T47D (cell line): ENCODE measurements around the gene MSANTD2.

Source experiments
- DNase-seq, 2 experiments: peaks; one replicate each; pipeline versions ENCODE4 v3.0.0 to v3.0.0-alpha.2; 2011 to 2012; ENCODE audit warnings: low read depth in 1 of 2, low spot score in 1 of 2
- JUND ChIP-seq: IDR thresholded peaks from 2 replicates; pipeline ENCODE4 v1.6.1; 2012; ENCODE audit warnings: low read depth
- in situ Hi-C: cut with HindIII; loops from 2 replicates; pipeline ENCODE4 v1.10.0; 2016; ENCODE audit warnings: low sequenced_read_pairs, low pct_unique_long_range_greater_than_20kb

The MSANTD2 gene

DNA sequence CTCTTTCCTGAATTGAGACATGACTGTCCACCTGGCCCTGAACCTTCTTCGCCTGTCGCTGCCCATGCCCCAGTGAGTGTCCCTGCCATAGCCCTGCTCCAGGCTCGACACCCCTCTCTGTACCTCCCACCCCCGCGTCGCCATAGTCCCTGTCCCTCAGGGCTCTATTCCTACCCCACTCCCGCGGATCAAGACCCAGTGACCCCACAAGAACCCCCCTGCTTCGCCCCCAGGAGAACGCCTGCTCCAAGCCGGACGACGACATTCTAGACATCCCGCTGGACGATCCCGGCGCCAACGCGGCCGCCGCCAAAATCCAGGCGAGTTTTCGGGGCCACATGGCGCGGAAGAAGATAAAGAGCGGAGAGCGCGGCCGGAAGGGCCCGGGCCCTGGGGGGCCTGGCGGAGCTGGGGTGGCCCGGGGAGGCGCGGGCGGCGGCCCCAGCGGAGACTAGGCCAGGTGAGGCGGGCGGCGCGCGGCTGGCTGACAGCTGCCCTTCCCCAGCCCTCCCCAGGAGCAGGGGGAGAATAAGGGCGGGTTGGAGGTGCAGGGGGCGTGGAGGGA lies 54.9 kb downstream of the MSANTD2 start:
- in situ Hi-C loops, result no loop called here
- no peak for TF ChIP-seq JUND
- DNase-seq, result no peak

DNA sequence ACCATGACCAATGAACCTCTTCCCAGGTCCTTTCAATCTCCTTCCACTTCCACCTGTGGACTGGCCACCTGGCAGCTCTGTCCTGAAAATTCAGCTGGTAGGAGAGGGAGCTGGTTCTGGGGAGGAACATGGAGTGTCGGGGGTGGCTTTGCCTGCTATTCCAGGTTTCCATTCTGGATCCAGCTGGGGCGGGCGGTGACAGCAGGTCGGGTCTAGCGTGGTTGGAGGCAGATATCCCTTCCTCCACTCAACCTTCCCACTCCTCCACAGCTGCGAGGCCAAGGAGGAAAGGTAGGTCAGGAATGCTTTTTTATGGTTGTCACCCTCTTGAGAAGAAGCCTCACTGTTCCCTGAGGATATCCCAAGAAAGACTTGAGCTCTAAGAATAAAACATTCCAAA lies 57.2 kb downstream of the MSANTD2 start:
- no peak for TF ChIP-seq JUND
- in situ Hi-C loops, result no loop called here
- no peak for DNase-seq

DNA sequence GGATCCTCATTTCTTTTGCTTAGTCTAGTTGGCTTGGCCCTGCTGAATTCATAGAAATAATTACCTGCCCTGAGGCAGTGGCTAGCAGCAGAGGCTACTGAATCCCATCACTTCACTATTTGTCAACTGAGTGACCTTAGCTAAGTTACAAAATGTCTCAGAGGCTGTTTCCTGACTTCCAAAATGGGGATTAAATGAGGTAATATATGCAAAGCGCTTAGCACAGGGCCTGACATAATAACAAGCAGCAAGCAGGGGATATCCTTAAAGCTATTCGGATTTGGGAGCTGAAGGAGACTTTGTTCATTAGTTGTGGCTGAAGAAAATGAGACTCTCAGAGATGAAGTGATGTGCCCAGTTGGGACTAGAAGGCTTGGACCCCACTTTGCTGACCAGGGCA lies 57.7 kb downstream of the MSANTD2 start:
- TF ChIP-seq JUND, result no peak
- DNase-seq, result no peak
- in situ Hi-C loops, result no loop called here

DNA sequence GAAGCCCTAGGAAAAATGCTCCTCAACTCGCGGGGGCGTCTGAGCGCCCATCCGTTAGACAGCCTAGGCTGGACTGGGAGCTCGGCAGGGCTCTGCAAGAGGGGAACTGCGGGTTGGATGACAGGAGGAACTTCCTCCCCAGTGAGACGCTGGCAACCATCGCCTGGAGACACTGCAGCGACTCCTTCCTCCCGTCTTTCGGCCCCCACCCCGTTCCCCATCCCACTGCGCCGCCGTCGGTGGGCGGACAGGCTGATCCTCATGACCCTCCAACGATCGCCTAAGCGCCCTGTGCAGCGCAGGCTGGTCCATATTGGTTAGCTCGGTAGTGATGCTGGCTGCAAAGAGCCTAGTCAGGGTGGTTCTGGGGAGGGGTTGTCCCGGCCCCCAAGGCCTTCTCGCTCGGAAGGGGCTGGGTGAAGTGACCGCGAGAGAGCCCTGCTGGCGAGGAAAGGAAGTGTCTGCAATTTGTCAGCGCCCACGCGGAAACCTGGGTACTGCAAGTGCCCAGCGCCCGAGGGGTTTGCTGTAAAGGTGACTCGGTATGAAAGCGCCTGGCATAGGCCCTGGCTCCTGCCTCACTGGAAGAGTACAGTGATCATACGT lies 59.8 kb downstream of the MSANTD2 start:
- in situ Hi-C loops, result no loop called here

DNA sequence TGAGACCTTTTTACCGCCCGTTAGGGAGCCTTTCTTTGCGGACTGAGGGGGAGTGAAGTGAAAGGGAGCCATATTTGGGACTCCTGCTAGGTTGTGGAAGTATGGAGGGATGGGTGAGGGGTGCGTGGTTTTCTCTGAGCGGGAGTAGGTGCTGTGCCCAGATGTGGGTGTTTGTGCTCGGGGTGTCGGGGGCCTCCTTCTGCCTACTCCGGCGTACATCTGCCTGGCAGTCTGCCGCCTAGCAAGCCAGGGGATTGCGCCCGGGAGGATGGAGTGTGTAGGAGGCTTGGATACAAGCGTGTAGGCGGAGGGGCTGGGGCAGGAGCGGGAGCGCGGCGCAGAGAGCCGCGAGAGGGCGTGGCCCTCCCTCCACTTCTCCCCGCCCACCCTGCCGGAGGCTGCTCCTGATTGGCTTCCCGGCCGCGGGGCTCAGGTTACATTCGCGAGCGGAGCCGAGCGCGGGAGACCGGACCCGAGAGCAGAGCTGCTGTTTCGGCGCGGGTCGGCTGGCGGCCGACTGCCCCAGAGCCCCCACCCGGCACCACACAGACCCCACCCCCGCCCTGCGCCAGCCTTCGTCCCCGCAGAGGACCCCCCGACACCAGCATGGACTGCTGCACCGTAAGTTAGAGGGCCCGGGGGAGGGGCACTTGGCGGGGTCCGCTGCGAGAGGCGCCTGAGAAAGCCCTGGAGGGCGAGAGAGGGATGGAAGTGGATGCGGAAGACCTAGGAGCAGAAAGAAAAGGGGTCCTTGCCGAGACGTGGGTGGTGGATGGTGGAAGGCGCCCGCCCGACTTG lies 60.5 kb downstream of the MSANTD2 start, which contains the start of gene NRGN:
NRGN (plus strand) TSS at position 464 of the 798 bp plus-strand sequence; CDS start at position 607, 143 bp downstream.
- peak; percentile 97 to 100 for DNase-seq
- in situ Hi-C loops, result no loop called here
- no peak for TF ChIP-seq JUND

More for the DNA sequence above, 59.8 kb downstream of the MSANTD2 start:
- peak; percentile 84 to 96 for DNase-seq
- no peak for TF ChIP-seq JUND

DNA sequence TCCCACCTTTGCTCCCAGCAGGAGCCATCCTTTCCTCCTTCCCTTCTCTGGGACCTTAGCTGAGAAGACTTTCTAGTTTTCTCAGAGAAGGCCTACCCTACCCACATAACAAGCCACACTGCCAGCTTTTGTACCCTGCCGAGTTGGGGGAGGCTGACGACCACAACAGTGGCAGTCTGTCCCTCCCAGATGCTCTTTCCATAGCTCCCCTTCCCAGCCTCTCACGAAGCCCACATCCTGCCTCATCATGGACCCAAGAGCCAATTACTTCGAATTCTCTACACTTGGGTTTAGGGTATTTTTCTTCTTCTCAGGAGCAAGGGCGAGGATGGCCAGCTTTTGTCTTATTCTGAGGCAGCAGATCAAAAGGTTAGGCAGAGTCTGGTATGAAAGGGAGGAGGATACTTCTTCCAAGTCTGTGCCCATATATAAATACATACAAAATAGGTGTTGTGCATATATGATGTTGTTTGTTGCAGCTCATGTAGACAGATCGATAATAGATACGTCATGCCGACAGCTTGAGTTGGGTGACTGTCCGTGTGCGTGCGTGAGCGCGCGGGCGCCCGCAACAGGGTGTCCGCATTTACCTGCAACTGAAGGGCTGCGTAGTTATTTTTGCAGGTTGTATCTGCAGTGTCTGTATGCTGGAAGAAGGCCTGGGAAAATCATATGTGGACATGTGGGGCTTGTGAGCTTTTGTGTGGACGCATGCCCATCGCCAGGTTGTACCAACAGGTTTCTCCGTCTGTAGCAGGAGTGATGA lies 61.3 kb downstream of the MSANTD2 start:
- no peak for DNase-seq
- in situ Hi-C loops, result no loop called here
- TF ChIP-seq JUND, result no peak

DNA sequence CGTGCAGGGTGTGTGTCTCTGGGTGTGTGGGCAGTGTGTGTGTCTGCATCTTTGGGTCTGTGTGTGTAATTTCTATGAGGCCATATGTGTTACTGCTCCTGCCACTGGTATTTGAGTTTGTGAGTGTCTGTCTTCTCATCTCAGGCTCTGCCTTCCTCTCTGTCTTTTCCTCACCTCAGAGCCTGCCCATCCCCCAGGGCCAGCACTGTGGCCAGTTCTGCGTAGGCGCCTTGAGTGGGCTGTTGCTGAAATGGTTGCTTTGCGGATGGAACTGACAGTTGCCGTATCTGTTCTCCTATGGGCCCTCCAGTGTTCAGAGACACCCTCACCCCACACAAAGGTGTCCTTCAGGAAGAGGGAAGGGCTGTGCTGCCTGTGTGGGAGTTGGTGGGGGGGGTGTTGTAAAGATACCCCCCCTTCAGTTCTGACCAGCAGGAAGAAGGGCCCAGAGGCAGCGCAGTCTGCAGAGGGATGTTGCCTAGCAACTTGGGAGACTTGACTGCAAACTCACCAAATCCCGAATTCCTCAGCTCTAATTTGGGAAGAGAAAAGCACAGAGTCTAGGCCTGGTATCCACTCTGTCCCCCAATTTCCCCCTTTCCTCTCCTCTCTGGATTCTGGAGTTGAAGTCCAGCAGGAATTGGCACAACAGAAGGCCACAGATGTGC lies 62.4 kb downstream of the MSANTD2 start:
- in situ Hi-C loops, result no loop called here

DNA sequence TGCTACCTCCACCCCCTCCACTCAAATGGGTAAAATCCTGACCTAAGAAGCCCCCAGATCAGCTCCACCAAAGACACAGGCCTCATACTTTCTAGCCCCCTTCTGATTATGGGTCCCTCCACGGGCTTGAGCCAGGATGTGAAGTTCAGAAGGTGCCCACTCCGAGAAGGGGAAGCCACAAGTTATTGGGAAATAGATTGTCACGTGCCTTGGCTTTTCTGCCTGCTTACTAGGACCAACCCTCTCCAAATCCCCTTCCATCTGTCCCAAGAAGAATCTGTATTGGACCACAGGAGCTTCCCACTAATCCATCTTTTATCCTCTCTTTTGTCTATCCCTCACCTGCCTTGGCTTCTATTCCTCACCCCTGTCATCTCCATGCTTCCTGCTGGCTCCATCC lies 63.5 kb downstream of the MSANTD2 start:
- in situ Hi-C loops, result no loop called here
- no peak for DNase-seq
- TF ChIP-seq JUND, result no peak

More for the DNA sequence above, 62.4 kb downstream of the MSANTD2 start:
- TF ChIP-seq JUND, result no peak
- no peak for DNase-seq

DNA sequence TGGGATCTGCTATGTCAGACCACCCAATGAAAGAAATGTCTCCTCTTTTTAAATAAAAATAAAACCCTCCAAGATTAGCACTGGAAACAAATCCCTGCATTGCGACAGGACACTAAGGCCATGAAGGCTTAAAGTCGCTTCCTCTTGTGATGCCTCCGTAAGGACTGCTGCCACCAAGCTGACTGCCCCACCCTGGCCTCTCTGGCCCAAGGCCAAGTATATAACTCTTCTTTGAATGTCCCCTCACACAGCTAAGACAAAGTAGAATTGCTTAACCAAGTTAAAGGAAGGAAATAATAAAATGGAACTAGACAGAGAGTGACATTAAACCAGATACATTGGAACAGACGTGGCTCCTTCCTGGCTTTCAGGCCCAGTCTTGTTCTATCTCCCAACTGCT lies 68.0 kb downstream of the MSANTD2 start:
- DNase-seq, result no peak
- TF ChIP-seq JUND, result no peak
- in situ Hi-C loops, result no loop called here

DNA sequence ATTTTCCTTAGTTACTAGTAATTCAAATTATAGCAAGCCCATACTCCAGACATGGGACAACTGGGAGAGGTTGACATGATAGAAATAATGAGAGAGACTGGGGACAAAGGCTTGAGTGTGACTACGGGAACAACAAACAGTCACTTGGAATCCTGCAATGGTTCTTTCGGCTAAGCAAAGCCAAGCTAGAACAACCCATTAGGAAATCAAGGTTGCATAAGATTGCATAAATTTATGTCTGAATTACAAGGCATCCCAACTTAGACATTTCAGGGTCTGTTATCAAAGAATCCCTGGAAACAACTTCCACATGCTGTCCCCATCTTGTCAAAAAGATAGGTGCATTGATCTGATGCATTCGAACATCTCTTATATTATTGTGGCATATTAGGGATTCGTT lies 70.6 kb downstream of the MSANTD2 start:
- in situ Hi-C loops, result no loop called here
- TF ChIP-seq JUND, result no peak
- DNase-seq, result no peak

DNA sequence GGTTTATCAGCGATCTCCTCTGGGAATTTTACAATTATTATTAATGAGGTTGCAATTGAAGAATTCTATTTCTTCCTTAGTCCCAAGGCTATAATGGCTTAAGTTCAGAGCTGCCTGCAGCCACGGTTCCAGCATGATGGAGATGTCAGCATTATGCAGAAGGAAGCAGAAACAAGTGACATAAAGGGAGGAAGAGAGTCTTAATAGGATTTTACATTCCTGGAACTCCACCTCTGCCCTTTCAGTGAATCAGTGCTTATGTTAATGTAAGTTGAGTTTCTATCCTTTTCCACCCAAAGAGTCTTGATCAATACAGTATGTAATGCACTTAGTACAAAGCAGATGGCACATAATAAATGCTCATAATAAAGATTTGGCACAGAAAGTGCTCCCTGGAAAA lies 72.1 kb downstream of the MSANTD2 start:
- in situ Hi-C loops, result no loop called here
- no peak for DNase-seq
- no peak for TF ChIP-seq JUND

DNA sequence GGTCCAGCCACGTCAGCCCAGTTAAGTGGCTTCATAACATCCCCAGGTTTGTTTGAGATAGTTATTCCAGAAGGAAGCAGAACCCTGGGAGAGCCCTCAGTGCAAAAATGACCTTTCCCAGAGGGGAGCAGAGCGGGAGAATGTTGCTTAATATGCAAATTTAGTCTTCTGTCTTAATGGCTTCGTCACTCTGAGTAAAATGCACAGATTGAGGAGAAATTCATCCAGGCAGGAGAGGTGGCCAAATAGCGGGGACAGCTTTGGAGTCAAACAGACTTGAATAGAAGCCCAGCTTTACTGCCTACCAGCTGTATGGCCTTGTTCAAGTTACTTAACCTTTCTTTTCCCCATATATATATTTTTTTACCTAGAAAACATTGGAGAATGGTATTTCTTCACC lies 72.7 kb downstream of the MSANTD2 start:
- no peak for TF ChIP-seq JUND
- in situ Hi-C loops, result no loop called here

More for the DNA sequence above, 72.7 kb downstream of the MSANTD2 start:
- DNase-seq, result no peak
